Esophagus squamous epithelium (tissue), 5 donors: Measurements from ENCODE around the gene SHOX. TPM values are rescaled to one million over a fixed set of nuclear protein-coding genes. Genes with fewer than 3 reads are reported as not detected.

Experiments used
- DNase-seq: peaks from one replicate; lab custom pipeline; 2025; lab: John Stamatoyannopoulos, UW
- H3K27ac ChIP-seq, 4 donors: fragments of 200-600 bp; sonication (generic); one replicate each; pipeline ENCODE4 v1.5.1; 2016 to 2019; ENCODE audit warnings: mild to moderate bottlenecking in 1 of 4
- H3K27me3 ChIP-seq, 4 donors: fragments of 200-600 bp; sonication (generic); 1 replicate in 3 of 4; 2 replicates in 1 of 4; pipeline versions ENCODE4 v1.5.1 to v1.6.0; 2017 to 2021; ENCODE audit warnings: antibody characterized with exemption in 1 of 4
- H3K36me3 ChIP-seq, 3 donors: fragments of 200-600 bp; sonication (generic); one replicate each; pipeline ENCODE4 v1.5.1; 2016 to 2019
- H3K4me1 ChIP-seq, 3 donors: fragments of 200-600 bp; sonication (generic); one replicate each; pipeline ENCODE4 v1.5.1; 2017 to 2019
- H3K4me3 ChIP-seq, 4 donors: fragments of 200-600 bp; sonication (generic); 1 replicate in 3 of 4; 2 replicates in 1 of 4; pipeline ENCODE4 v1.5.1; 2016 to 2019; ENCODE audit warnings: mild to moderate bottlenecking in 2 of 4, moderate library complexity in 1 of 4
- H3K9me3 ChIP-seq, 3 donors: fragments of 200-600 bp; sonication (generic); one replicate each; pipeline ENCODE4 v1.5.1; 2016 to 2019
- POLR2A ChIP-seq, 4 donors: fragments of 450-650 bp; IDR thresholded peaks; one replicate each; pipeline ENCODE4 v1.6.1; 2017; ENCODE audit warnings: antibody characterized with exemption in 4 of 4, mild to moderate bottlenecking in 4 of 4, moderate library complexity in 3 of 4
- WGBS, 2 donors: methylation state at CpG; one replicate each; pipeline ENCODE4 v1.1.5; 2018; 5-methylcytosine and 5-hydroxymethylcytosine counted together
- intact Hi-C: fragments of 100-400 bp; cut with DNase I; formaldehyde crosslinking; loops from one replicate; pipeline ENCODE4 v1.15.0; 2022
- total RNA-seq, 4 donors: library from RNA; depleted of rRNA; stranded (reverse); fragments of >200 nt; gene quantifications; one replicate each; pipeline ENCODE4 v1.1.0, GENCODE V29; 2016
- TF ChIP-seq, protein P1 (sequence below), 6 experiments: fragments of 450-650 bp in 4 of 6; fragments of 200-600 bp in 2 of 6; sonication (generic) in 2 of 6; IDR thresholded peaks; one replicate each; pipeline ENCODE4 v1.5.1; 2016 to 2019; ENCODE audit warnings: antibody characterized with exemption in 6 of 6, mild to moderate bottlenecking in 4 of 6, moderate library complexity in 4 of 6
- donor health status: DM: yes; HTN: yes; CAD: no.

SHOX gene
- total RNA-seq, 4 donors from 2014 or later: 0.19 TPM; not detected in 3

DNA sequence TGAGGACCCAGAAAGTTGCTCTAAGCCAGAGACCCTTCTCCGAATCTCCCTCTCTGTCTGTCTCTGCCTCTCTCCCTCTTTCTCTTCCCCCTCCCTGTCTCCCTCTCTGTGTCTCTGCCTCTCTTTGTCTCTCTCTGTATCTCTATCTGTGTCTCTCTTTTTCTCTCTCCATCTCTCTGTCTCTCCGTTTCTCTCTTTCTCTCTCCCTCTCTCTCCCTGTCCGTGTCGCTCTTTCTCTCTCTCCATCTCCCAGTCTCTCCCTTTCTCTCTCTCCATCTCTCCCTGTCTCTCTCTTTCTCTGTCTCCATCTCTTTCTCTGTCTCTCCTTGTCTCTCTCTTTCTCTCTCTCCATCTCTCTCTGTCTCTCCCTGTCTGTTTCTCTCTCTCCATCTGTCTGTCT is 2.6 kb upstream of the SHOX start:
- no peak for TF ChIP-seq POLR2A (IDR thresholded peaks at IDR 0.05)
- TF ChIP-seq, protein P1, sequence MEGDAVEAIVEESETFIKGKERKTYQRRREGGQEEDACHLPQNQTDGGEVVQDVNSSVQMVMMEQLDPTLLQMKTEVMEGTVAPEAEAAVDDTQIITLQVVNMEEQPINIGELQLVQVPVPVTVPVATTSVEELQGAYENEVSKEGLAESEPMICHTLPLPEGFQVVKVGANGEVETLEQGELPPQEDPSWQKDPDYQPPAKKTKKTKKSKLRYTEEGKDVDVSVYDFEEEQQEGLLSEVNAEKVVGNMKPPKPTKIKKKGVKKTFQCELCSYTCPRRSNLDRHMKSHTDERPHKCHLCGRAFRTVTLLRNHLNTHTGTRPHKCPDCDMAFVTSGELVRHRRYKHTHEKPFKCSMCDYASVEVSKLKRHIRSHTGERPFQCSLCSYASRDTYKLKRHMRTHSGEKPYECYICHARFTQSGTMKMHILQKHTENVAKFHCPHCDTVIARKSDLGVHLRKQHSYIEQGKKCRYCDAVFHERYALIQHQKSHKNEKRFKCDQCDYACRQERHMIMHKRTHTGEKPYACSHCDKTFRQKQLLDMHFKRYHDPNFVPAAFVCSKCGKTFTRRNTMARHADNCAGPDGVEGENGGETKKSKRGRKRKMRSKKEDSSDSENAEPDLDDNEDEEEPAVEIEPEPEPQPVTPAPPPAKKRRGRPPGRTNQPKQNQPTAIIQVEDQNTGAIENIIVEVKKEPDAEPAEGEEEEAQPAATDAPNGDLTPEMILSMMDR (IDR thresholded peaks at IDR 0.05): no peak
- no peak overlapping the region for H3K27ac ChIP-seq
- H3K36me3 ChIP-seq: no peaks in the 10 kb centered on the region
- no peaks in the 10 kb centered on the region for H3K9me3 ChIP-seq
- DNase-seq: no peak
- H3K27me3 ChIP-seq: peaks cover 12 to 80% (median 18%) of the 10 kb centered on the region in 4 donors
- peaks cover 0 to 21% (median 0%) of the 10 kb centered on the region in 3 donors for H3K4me1 ChIP-seq
- WGBS, 2 donors: 11 to 17% methylated on average over 4 of the region's 4 CpGs
- intact Hi-C loops: no loop called here
- H3K4me3 ChIP-seq: no peak overlapping the region

DNA sequence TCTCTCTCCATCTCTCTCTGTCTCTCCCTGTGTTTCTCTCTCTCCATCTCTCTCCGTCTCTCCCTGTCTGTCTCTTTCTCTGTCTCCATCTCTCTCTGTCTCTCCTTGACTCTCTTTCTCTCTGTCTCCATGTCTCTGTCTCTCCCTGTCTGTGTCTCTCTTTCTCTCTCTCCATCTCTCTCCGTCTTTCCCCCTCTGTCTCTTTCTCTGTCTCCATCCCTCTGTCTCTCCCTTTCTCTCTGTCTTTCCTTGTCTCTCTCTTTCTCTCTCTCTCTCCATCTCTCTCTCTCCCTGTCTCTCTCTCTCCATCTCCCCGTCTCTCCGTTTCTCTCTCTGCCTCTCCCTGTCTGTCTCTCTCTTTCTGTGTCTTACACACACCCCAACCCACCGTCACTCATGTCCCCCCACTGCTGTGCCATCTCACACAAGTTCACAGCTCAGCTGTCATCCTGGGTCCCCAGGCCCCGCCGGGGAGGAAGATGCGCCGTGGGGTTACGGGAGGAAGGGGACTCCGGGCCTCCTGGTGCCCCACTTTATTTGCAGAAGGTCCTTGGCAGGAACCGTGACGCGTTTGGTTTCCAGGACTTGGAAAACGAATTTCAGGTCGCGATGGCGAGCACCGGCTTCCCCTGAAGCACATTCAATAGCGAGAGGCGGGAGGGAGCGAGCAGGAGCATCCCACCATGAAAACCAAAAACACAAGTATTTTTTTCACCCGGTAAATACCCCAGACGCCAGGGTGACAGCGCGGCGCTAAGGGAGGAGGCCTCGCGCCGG is 1.2 kb upstream of the SHOX start:
- H3K4me3 ChIP-seq: no peak overlapping the region
- DNase-seq: no peak
- WGBS, 2 donors: 7 to 11% methylated on average over 6 to 18 of the region's 30 CpGs
- no peak overlapping the region for H3K27ac ChIP-seq
- H3K27me3 ChIP-seq: peaks cover 12 to 82% (median 20%) of the 10 kb centered on the region in 4 donors
- H3K4me1 ChIP-seq: peaks cover 0 to 10% (median 0%) of the 10 kb centered on the region in 3 donors
- no peaks in the 10 kb centered on the region for H3K9me3 ChIP-seq
- H3K36me3 ChIP-seq: no peaks in the 10 kb centered on the region
- TF ChIP-seq, protein P1 (IDR thresholded peaks at IDR 0.05): no peak
- TF ChIP-seq POLR2A (IDR thresholded peaks at IDR 0.05): no peak
- intact Hi-C loops: no loop called here

DNA sequence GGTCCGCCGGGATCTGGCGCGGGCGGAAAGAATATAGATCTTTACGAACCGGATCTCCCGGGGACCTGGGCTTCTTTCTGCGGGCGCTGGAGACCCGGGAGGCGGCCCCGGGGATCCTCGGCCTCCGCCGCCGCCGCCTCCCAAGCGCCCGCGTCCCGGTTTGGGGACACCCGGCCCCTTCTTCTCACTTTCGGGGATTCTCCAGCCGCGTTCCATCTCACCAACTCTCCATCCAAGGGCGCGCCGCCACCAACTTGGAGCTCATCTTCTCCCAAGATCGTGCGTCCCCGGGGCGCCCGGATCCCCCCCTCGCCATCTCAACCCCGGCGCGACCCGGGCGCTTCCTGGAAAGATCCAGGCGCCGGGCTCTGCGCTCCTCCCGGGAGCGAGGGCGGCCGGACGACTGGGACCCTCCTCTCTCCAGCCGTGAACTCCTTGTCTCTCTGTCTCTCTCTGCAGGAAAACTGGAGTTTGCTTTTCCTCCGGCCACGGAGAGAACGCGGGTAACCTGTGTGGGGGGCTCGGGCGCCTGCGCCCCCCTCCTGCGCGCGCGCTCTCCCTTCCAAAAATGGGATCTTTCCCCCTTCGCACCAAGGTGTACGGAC is 482 bp upstream of the SHOX start:
- no peaks in the 10 kb centered on the region for H3K36me3 ChIP-seq
- peaks cover 0 to 7% (median 0%) of the 10 kb centered on the region in 3 donors for H3K4me1 ChIP-seq
- no peak overlapping the region for H3K27ac ChIP-seq
- H3K9me3 ChIP-seq: no peaks in the 10 kb centered on the region
- peaks cover 12 to 82% (median 20%) of the 10 kb centered on the region in 4 donors for H3K27me3 ChIP-seq
- TF ChIP-seq, protein P1 (IDR thresholded peaks at IDR 0.05): no peak
- no peak for TF ChIP-seq POLR2A (IDR thresholded peaks at IDR 0.05)
- 3 to 4% methylated on average over 14 to 18 of the region's 62 CpGs for WGBS, 2 donors
- no peak overlapping the region for H3K4me3 ChIP-seq
- intact Hi-C loops: no loop called here
- DNase-seq: no peak

DNA sequence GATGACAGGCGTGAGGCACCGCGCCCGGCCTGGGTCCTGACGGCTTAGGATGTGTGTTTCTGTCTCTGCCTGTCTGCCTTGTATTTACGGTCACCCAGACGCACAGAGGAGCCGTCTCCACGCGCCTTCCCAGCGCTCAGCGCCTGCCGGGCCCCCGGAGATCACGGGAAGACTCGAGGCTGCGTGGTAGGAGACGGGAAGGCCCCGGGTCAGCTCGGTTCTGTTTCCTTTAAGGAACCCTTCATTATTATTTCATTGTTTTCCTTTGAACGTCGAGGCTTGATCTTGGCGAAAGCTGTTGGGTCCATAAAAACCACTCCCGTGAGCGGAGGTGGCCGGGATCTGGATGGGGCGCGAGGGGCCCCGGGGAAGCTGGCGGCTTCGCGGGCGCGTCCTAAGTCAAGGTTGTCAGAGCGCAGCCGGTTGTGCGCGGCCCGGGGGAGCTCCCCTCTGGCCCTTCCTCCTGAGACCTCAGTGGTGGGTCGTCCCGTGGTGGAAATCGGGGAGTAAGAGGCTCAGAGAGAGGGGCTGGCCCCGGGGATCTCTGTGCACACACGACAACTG is 1.3 kb downstream of the SHOX start:
- TF ChIP-seq POLR2A (IDR thresholded peaks at IDR 0.05): no peak
- TF ChIP-seq, protein P1 (IDR thresholded peaks at IDR 0.05): no peak
- no peak overlapping the region for H3K4me3 ChIP-seq
- H3K36me3 ChIP-seq: no peaks in the 10 kb centered on the region
- 1 to 6% methylated on average over 17 to 30 of the region's 44 CpGs for WGBS, 2 donors
- H3K4me1 ChIP-seq: peaks cover 0 to 13% (median 0%) of the 10 kb centered on the region in 3 donors
- H3K27ac ChIP-seq: no peak overlapping the region
- no peaks in the 10 kb centered on the region for H3K9me3 ChIP-seq
- peaks cover 12 to 88% (median 20%) of the 10 kb centered on the region in 4 donors for H3K27me3 ChIP-seq
- DNase-seq: no peak
- intact Hi-C loops: no loop called here
